Testis (tissue), 2 donors: Measurements from ENCODE around the gene APLF.
"Not testable (repeated sequence)": the region's sequence is repeated elsewhere in the genome, so short reads cannot be mapped to it uniquely, and the experiment has no call there.

ENCODE experiments used
- CTCF ChIP-seq, 3 experiments: fragments of 450-650 bp in 2 of 3; fragments of 200-600 bp in 1 of 3; sonication (generic) in 1 of 3; IDR thresholded peaks; one replicate each; pipeline ENCODE4 v1.5.1; 2016 to 2019; ENCODE audit warnings: antibody characterized with exemption in 3 of 3, mild to moderate bottlenecking in 2 of 3, moderate library complexity in 1 of 3
- POLR2A ChIP-seq: fragments of 450-650 bp; IDR thresholded peaks from one replicate; pipeline ENCODE4 v1.6.1; 2017; ENCODE audit warnings: antibody characterized with exemption, mild to moderate bottlenecking, moderate library complexity

GRCh38 chr2:68527343-68528081, 60.1 kb downstream of the APLF start:
- TF ChIP-seq CTCF (IDR thresholded peaks at IDR 0.05); POLR2A: not testable (repeated sequence)
